ENCODE results near the gene REPIN1.
A peak's percentile ranks its signal among the peaks of the same experiment; 100 is the strongest.

The REPIN1 gene

GRCh38 chr7:150404805-150405583, 36.4 kb downstream of the REPIN1 start:
- peak overlapping the region; percentile 69 for H3K4me3 ChIP-seq (ENCODE audit: low read depth, low read length)
- DNase-seq (ENCODE audit: low read depth, low spot score) = peak; percentile 91
- no peak for TF ChIP-seq CTCF (IDR thresholded peaks at IDR 0.05; ENCODE audit: low read depth, low read length)
- in situ Hi-C loops (cut with HindIII; ENCODE audit: low sequenced_read_pairs) = no loop called here

- in situ Hi-C loops (cut with HindIII; ENCODE audit: low sequenced_read_pairs) = no loop called here
- TF ChIP-seq CTCF (IDR thresholded peaks at IDR 0.05; ENCODE audit: low read depth, low read length) = no peak
- peak overlapping the region; percentile 69 for H3K4me3 ChIP-seq (ENCODE audit: low read depth, low read length)
- DNase-seq (ENCODE audit: low read depth, low spot score) = no peak
Observed at GRCh38 chr7:150405584-150406311, 37.1 kb downstream of the REPIN1 start.

GRCh38 chr7:150406312-150406566, 37.6 kb downstream of the REPIN1 start:
- DNase-seq (ENCODE audit: low read depth, low spot score) = no peak
- peak overlapping the region; percentile 69 for H3K4me3 ChIP-seq (ENCODE audit: low read depth, low read length)
- in situ Hi-C loops (cut with HindIII; ENCODE audit: low sequenced_read_pairs) = no loop called here
- no peak for TF ChIP-seq CTCF (IDR thresholded peaks at IDR 0.05; ENCODE audit: low read depth, low read length)

GRCh38 chr7:150406567-150407421, 38.2 kb downstream of the REPIN1 start:
- no peak overlapping the region for H3K4me3 ChIP-seq (ENCODE audit: low read depth, low read length)
- no peak for DNase-seq (ENCODE audit: low read depth, low spot score)
- in situ Hi-C loops (cut with HindIII; ENCODE audit: low sequenced_read_pairs) = no loop called here
- TF ChIP-seq CTCF (IDR thresholded peaks at IDR 0.05; ENCODE audit: low read depth, low read length) = no peak

GRCh38 chr7:150407588-150408392, 39.2 kb downstream of the REPIN1 start:
- no peak overlapping the region for H3K4me3 ChIP-seq (ENCODE audit: low read depth, low read length)
- no peak for TF ChIP-seq CTCF (IDR thresholded peaks at IDR 0.05; ENCODE audit: low read depth, low read length)
- in situ Hi-C loops (cut with HindIII; ENCODE audit: low sequenced_read_pairs) = no loop called here
- DNase-seq (ENCODE audit: low read depth, low spot score) = no peak
